KMS-11 (cell line): ENCODE data around the gene PLEKHA8.
A peak's percentile ranks its signal among the peaks of the same experiment; 100 is the strongest.

Source experiments
- H2AFZ ChIP-seq: fragments of 200-600 bp; sonication (generic); 2 replicates; pipeline ENCODE4 v1.6.1; 2016; ENCODE audit warnings: antibody characterized with exemption, mixed run types, low read depth
- H3K27ac ChIP-seq: fragments of 200-600 bp; sonication (generic); 2 replicates; pipeline ENCODE4 v1.6.1; 2016; ENCODE audit warnings: mild to moderate bottlenecking, mixed run types
- H3K27me3 ChIP-seq: fragments of 200-600 bp; sonication (generic); 2 replicates; pipeline ENCODE4 v1.6.1; 2017; ENCODE audit warnings: mild to moderate bottlenecking, low read depth, mixed run types, moderate library complexity; ENCODE audit not compliant: insufficient read depth
- H3K36me3 ChIP-seq: fragments of 200-600 bp; sonication (generic); 2 replicates; pipeline ENCODE4 v1.6.1; 2017; ENCODE audit warnings: mild to moderate bottlenecking, mixed run types; ENCODE audit not compliant: insufficient read depth
- H3K4me1 ChIP-seq: fragments of 200-600 bp; sonication (generic); 2 replicates; pipeline ENCODE4 v1.6.1; 2016; ENCODE audit warnings: mild to moderate bottlenecking, low read depth, mixed run types; ENCODE audit not compliant: poor library complexity, severe bottlenecking
- H3K4me2 ChIP-seq: fragments of 200-600 bp; sonication (generic); 2 replicates; pipeline ENCODE4 v1.7.0; 2016; ENCODE audit warnings: mild to moderate bottlenecking, mixed run types
- H3K4me3 ChIP-seq: fragments of 200-600 bp; sonication (generic); IDR thresholded peaks from 2 replicates; pipeline ENCODE4 v1.6.1; 2017; ENCODE audit warnings: low read depth, low read length, mixed read lengths; ENCODE audit not compliant: insufficient read depth
- H3K79me2 ChIP-seq: fragments of 200-600 bp; sonication (generic); 2 replicates; pipeline ENCODE4 v1.6.1; 2016; ENCODE audit warnings: low read depth, mixed run types; ENCODE audit not compliant: insufficient read depth
- H3K9ac ChIP-seq: fragments of 200-600 bp; sonication (generic); 2 replicates; pipeline ENCODE4 v1.6.1; 2016; ENCODE audit warnings: mild to moderate bottlenecking, mixed run types
- H4K20me1 ChIP-seq: fragments of 200-600 bp; sonication (generic); 2 replicates; pipeline ENCODE4 v1.6.1; 2016; ENCODE audit warnings: mild to moderate bottlenecking, mixed run types; ENCODE audit not compliant: insufficient read depth
- TF ChIP-seq, protein P1 (sequence below): fragments of 200-600 bp; sonication (generic); conservative IDR thresholded peaks from 2 replicates; pipeline ENCODE4 v1.6.1; 2017; ENCODE audit warnings: low read depth, mild to moderate bottlenecking, antibody characterized with exemption, low read length, moderate library complexity, mixed read lengths

PLEKHA8 gene

DNA sequence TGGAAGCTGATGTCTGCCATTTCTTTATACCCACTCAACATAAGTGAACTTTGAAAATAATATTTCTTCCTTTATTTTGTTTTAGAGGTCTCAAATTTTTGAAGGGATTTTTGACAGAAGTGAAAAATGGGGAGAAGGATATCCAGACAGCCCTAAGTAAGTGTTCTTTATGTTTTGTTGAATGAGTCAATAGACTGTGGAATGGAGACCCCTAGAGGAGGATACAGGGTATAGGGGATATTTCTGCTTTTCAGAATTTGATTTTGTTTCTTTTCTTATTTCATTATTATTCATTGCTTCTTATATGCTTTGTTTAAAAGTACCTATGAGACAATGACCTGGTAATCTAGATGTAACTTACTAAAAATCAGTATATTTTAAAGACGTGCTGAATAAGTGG is 34.4 kb downstream of the PLEKHA8 start:
- Histone ChIP-seq H3K4me1 (peaks cover 8% of the 10 kb centered on the region), H3K4me3 (no peak overlapping the region), H3K36me3 (no peaks in the 10 kb centered on the region), H3K79me2 (no peaks in the 10 kb centered on the region), H2AFZ (no peak overlapping the region), H3K4me2 (no peak overlapping the region), H4K20me1 (no peaks in the 10 kb centered on the region), H3K9ac (no peak overlapping the region), H3K27me3 (no peaks in the 10 kb centered on the region), H3K27ac (no peak overlapping the region)
- TF ChIP-seq, protein P1, sequence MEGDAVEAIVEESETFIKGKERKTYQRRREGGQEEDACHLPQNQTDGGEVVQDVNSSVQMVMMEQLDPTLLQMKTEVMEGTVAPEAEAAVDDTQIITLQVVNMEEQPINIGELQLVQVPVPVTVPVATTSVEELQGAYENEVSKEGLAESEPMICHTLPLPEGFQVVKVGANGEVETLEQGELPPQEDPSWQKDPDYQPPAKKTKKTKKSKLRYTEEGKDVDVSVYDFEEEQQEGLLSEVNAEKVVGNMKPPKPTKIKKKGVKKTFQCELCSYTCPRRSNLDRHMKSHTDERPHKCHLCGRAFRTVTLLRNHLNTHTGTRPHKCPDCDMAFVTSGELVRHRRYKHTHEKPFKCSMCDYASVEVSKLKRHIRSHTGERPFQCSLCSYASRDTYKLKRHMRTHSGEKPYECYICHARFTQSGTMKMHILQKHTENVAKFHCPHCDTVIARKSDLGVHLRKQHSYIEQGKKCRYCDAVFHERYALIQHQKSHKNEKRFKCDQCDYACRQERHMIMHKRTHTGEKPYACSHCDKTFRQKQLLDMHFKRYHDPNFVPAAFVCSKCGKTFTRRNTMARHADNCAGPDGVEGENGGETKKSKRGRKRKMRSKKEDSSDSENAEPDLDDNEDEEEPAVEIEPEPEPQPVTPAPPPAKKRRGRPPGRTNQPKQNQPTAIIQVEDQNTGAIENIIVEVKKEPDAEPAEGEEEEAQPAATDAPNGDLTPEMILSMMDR, result peak; percentile 71

DNA sequence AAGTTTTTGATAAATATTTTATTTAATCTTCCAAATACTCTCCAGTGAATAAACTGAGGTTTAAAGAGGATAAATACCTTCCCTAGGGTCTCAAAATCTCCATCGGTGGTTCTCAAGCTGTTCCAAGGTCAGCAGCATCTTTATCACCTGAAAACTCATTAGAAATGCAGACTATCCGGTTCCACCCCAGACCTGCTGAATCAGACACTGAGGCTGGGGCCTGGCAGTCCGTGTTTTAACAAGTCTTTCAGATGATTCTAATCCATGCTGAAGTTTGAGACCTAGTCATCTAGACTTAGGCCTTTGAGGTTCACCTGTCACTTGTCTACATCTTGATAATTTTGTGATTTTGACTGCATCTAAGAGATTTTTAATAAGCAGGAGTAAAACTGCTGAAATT is 37.5 kb downstream of the PLEKHA8 start:
- Histone ChIP-seq H3K27me3 (no peaks in the 10 kb centered on the region), H3K4me3 (no peak overlapping the region), H3K4me1 (peaks cover 8% of the 10 kb centered on the region), H3K4me2 (no peak overlapping the region), H3K9ac (no peak overlapping the region), H3K79me2 (no peaks in the 10 kb centered on the region), H4K20me1 (no peaks in the 10 kb centered on the region), H3K36me3 (no peaks in the 10 kb centered on the region), H3K27ac (no peak overlapping the region), H2AFZ (no peak overlapping the region)
- TF ChIP-seq, protein P1, result no peak

DNA sequence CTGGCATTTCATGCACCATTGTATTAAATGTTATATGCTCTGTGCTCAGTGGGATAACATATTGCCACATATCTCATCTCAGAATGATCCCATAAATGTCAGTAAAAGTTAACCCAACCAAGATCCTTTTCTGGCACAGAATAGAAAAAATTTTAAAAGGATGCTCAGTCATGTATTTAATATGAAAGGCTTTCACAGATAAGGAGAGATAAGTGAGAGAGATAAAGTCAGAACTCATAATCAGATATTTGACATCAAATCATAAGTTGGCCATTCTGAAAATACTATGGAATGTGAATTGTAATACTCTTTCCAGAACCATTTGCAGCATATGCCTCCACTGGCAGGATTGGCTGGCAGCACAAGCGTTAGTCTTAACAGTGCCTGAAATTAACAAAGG is 38.5 kb downstream of the PLEKHA8 start:
- Histone ChIP-seq H3K4me2 (no peak overlapping the region), H3K36me3 (no peaks in the 10 kb centered on the region), H3K27me3 (no peaks in the 10 kb centered on the region), H3K79me2 (no peaks in the 10 kb centered on the region), H2AFZ (no peak overlapping the region), H3K9ac (no peak overlapping the region), H3K27ac (no peak overlapping the region), H3K4me3 (no peak overlapping the region), H4K20me1 (no peaks in the 10 kb centered on the region), H3K4me1 (peaks cover 8% of the 10 kb centered on the region)
- TF ChIP-seq, protein P1, result no peak

DNA sequence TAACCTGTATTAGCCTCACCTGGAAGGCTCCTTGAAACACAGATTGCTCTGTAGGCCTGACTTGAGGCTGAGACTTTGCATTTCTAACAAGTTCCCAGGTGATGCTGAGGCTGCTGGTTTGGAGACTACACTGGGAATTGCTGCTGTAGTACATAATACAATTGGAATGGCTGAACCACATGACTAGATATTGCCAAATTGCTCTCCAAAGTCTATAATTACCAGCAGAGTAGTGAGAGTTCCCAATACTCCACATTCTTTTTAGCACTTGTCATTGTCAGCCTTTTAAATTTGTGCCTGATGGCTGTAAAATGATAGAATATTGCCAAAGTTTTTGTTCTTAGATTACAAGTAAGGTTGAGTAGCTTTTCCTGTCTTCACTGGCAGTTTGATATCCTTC is 39.9 kb downstream of the PLEKHA8 start:
- H3K36me3 ChIP-seq, result no peaks in the 10 kb centered on the region
- no peaks in the 10 kb centered on the region for H3K27me3 ChIP-seq

More for the DNA sequence above, 39.9 kb downstream of the PLEKHA8 start:
- H4K20me1 ChIP-seq, result no peaks in the 10 kb centered on the region
- no peak overlapping the region for H3K4me2 ChIP-seq
- no peak overlapping the region for H3K9ac ChIP-seq
- TF ChIP-seq, protein P1, result no peak
- H3K4me1 ChIP-seq, result no peaks in the 10 kb centered on the region
- no peak overlapping the region for H2AFZ ChIP-seq
- no peak overlapping the region for H3K4me3 ChIP-seq
- H3K27ac ChIP-seq, result no peak overlapping the region
- no peaks in the 10 kb centered on the region for H3K79me2 ChIP-seq
